Neuronal stem cell (in vitro differentiated cells): ENCODE results near the gene AVP.

ENCODE experiments used
- DNase-seq: peaks from one replicate; pipeline ENCODE4 v3.0.0-alpha.2; 2013; ENCODE audit warnings: low spot score
- H2AFZ ChIP-seq: one replicate; pipeline ENCODE4 v1.6.1; 2013; ENCODE audit warnings: mild to moderate bottlenecking, low read length, inconsistent platforms
- H2AK5ac ChIP-seq: 2 replicates; pipeline ENCODE4 v1.6.1; 2013; ENCODE audit warnings: low read depth, mild to moderate bottlenecking, inconsistent platforms, low read length, moderate library complexity, mixed read lengths
- H2BK120ac ChIP-seq: 2 replicates; pipeline ENCODE4 v1.6.1; 2013; ENCODE audit warnings: low read depth, mild to moderate bottlenecking, inconsistent platforms, low read length, moderate library complexity, mixed read lengths
- H2BK12ac ChIP-seq: one replicate; pipeline ENCODE4 v1.6.1; 2013; ENCODE audit warnings: low read length, inconsistent platforms
- H2BK15ac ChIP-seq: 2 replicates; pipeline ENCODE4 v1.6.1; 2013; ENCODE audit warnings: mild to moderate bottlenecking, low read length, inconsistent platforms, mixed read lengths
- H2BK5ac ChIP-seq: one replicate; pipeline ENCODE4 v1.6.1; 2013; ENCODE audit warnings: inconsistent platforms, mild to moderate bottlenecking, low read length, moderate library complexity
- H3K14ac ChIP-seq: one replicate; pipeline ENCODE4 v1.6.1; 2013; ENCODE audit warnings: low read length, inconsistent platforms
- H3K18ac ChIP-seq: 2 replicates; pipeline ENCODE4 v1.6.1; 2013; ENCODE audit warnings: low read length, inconsistent platforms
- H3K23ac ChIP-seq: 2 replicates; pipeline ENCODE4 v1.6.1; 2013; ENCODE audit warnings: low read depth, mild to moderate bottlenecking, mixed read lengths, low read length, inconsistent platforms; ENCODE audit not compliant: poor library complexity
- H3K27ac ChIP-seq: replicated peaks from 3 replicates; pipeline ENCODE4 v1.5.1; 2013; ENCODE audit warnings: low read length, inconsistent platforms
- H3K27me3 ChIP-seq, 3 experiments: 2 replicates each; pipeline ENCODE4 v1.6.1; 2013; ENCODE audit warnings: low read length in 3 of 3, mild to moderate bottlenecking in 2 of 3, inconsistent platforms in 1 of 3, low read depth in 1 of 3, mixed read lengths in 1 of 3, moderate library complexity in 1 of 3; ENCODE audit not compliant: control insufficient read depth in 3 of 3, insufficient read depth in 3 of 3
- H3K36me3 ChIP-seq, 2 donors: replicated peaks in 1 of 2; 2 replicates each; pipeline ENCODE4 v1.6.1; 2013; ENCODE audit warnings: low read length in 2 of 2; ENCODE audit not compliant: control insufficient read depth in 2 of 2, insufficient read depth in 2 of 2
- H3K4ac ChIP-seq: 2 replicates; pipeline ENCODE4 v1.6.1; 2013; ENCODE audit warnings: inconsistent platforms, mild to moderate bottlenecking, low read length, moderate library complexity
- H3K4me1 ChIP-seq, 2 donors: 1 replicate in 1 of 2; 2 replicates in 1 of 2; pipeline ENCODE4 v1.6.1; 2013; ENCODE audit warnings: low read length in 2 of 2, low read depth in 1 of 2; ENCODE audit not compliant: control insufficient read depth in 2 of 2, insufficient read depth in 1 of 2
- H3K4me2 ChIP-seq: one replicate; pipeline ENCODE4 v1.6.1; 2013; ENCODE audit warnings: mild to moderate bottlenecking, low read length, inconsistent platforms; ENCODE audit not compliant: insufficient read depth, poor library complexity, severe bottlenecking
- H3K4me3 ChIP-seq, 2 donors: 2 replicates each; pipeline ENCODE4 v1.5.1; 2013; ENCODE audit warnings: low read length in 2 of 2, mild to moderate bottlenecking in 2 of 2, inconsistent platforms in 1 of 2, moderate library complexity in 1 of 2
- H3K79me1 ChIP-seq: one replicate; pipeline ENCODE4 v1.6.1; 2013; ENCODE audit warnings: low read depth, mild to moderate bottlenecking, inconsistent platforms, low read length, moderate library complexity
- H3K9ac ChIP-seq: one replicate; pipeline ENCODE4 v1.6.1; 2013; ENCODE audit warnings: mild to moderate bottlenecking, low read depth, low read length, inconsistent platforms; ENCODE audit not compliant: poor library complexity
- H3K9me3 ChIP-seq, 2 donors: replicated peaks in 1 of 2; 2 replicates each; pipeline versions ENCODE3 to v1.6.1; 2013; ENCODE audit warnings: low read length in 2 of 2, mild to moderate bottlenecking in 2 of 2, inconsistent platforms in 1 of 2, low read depth in 1 of 2, mixed read lengths in 1 of 2, moderate library complexity in 1 of 2; ENCODE audit not compliant: control insufficient read depth in 2 of 2, insufficient read depth in 1 of 2
- H4K8ac ChIP-seq: one replicate; pipeline ENCODE4 v1.6.1; 2013; ENCODE audit warnings: low read depth, mild to moderate bottlenecking, inconsistent platforms, low read length, moderate library complexity
- H4K91ac ChIP-seq: one replicate; pipeline ENCODE4 v1.6.1; 2013; ENCODE audit warnings: low read length, low read depth, mild to moderate bottlenecking, inconsistent platforms; ENCODE audit not compliant: poor library complexity
- WGBS, 2 donors: extraction: QIAGEN DNeasy Blood & Tissue Kit; methylation state at CpG; one replicate each; pipeline ENCODE4 v1.1.7; 2013; ENCODE audit warnings: missing lambda C conversion rate in 2 of 2, mixed read lengths in 1 of 2; ENCODE audit not compliant: insufficient read length in 2 of 2, insufficient replicate concordance in 1 of 2; ENCODE audit errors: extremely low coverage in 2 of 2; 5-methylcytosine and 5-hydroxymethylcytosine counted together

AVP gene

DNA sequence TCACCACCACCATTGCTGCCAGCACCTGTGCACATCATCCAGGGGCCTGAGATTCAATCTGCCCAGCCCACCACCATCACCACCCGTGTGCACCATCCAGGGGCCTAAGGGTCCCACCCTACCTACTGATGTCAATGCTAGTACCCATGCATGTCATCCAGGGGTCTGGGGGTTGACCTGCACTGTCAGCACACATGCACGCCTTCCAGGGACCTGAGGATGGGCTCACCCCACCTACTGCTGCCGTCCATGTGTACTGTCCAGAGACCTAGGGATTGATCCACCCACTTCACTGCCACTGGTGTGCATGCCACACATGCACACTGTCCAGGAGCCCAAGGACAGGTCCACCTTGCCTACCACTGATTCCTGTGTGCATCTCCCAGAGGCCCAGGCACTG is 25.0 kb downstream of the AVP start:
- Histone ChIP-seq H3K27me3 (no peaks in the 10 kb centered on the region), H4K91ac (no peak overlapping the region), H3K9me3 (no peaks in the 10 kb centered on the region), H2BK12ac (peak overlapping the region; percentile 84), H3K14ac (peak overlapping the region; percentile 31), H3K4ac (no peak overlapping the region), H3K36me3 (no peaks in the 10 kb centered on the region), H2AFZ (no peak overlapping the region), H2BK15ac (no peak overlapping the region), H2BK120ac (no peak overlapping the region), H3K27ac (no peak overlapping the region), H3K9ac (no peak overlapping the region), H3K4me3 (peak overlapping the region in 1 of 2 donors; percentile 44), H3K4me1 (no peaks in the 10 kb centered on the region), H3K4me2 (no peak overlapping the region), H3K23ac (no peak overlapping the region), H2AK5ac (peak overlapping the region; percentile 32), H2BK5ac (no peak overlapping the region), H4K8ac (no peak overlapping the region), H3K18ac (peak overlapping the region; percentile 64), H3K79me1 (no peaks in the 10 kb centered on the region)
- no CpG with 5 or more reads among the region's 3 CpGs for WGBS, 2 donors
- no peak for DNase-seq

DNA sequence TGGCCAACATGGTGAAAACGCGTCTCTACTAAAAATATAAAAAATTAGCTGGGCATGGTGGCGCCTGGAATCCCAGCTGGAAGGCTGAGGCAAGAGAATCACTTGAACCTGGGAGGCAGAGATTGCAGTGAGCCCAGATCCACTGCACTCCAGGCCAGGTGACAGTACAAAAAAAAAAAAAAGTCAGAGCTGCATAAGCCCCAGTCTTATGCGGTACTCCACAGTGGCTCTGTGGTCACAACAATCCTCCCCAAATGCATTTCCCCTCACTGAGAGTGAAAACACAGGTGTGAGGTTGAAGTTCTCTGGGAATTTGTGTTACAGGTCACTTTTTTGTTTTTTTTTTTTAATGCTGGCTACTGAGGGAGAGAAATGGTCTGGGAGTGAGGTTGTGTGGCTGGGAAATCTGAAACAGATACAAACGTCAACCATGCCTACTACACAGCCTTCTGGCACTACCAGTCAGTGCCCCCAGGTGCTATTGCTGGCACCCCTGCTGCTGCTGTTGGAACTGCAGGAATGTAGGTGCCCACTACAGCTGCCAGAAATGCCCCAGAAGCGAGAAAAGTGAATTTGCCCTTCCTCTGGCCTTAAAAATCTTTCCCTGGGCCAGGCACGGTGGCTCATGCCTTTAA is 33.0 kb downstream of the AVP start:
- Histone ChIP-seq H2BK12ac (no peak overlapping the region), H2BK5ac (no peak overlapping the region), H2AFZ (no peak overlapping the region), H4K8ac (no peak overlapping the region), H3K23ac (no peak overlapping the region), H4K91ac (no peak overlapping the region), H3K4me2 (no peak overlapping the region), H3K36me3 (peaks cover 19 to 33% of the 10 kb centered on the region in 2 donors), H3K27me3 (no peaks in the 10 kb centered on the region), H3K14ac (no peak overlapping the region), H3K9me3 (no peaks in the 10 kb centered on the region), H3K79me1 (peaks cover 2% of the 10 kb centered on the region), H2BK120ac (no peak overlapping the region), H3K27ac (no peak overlapping the region), H3K18ac (no peak overlapping the region), H3K4me3 (no peak overlapping the region), H2AK5ac (no peak overlapping the region), H2BK15ac (no peak overlapping the region), H3K4ac (no peak overlapping the region), H3K9ac (peak overlapping the region; percentile 4), H3K4me1 (peaks cover 0 to 3% of the 10 kb centered on the region in 2 donors)
- WGBS, 2 donors, result no CpG with 5 or more reads among the region's 7 CpGs
- no peak for DNase-seq

- Histone ChIP-seq H3K27me3 (no peaks in the 10 kb centered on the region), H3K14ac (no peak overlapping the region), H4K91ac (no peak overlapping the region), H3K4me1 (peaks cover 6% of the 10 kb centered on the region in 2 donors), H2AK5ac (no peak overlapping the region), H3K23ac (no peak overlapping the region), H3K27ac (no peak overlapping the region), H4K8ac (no peak overlapping the region), H3K18ac (no peak overlapping the region), H3K36me3 (peaks cover 19 to 33% of the 10 kb centered on the region in 2 donors), H3K79me1 (peaks cover 3% of the 10 kb centered on the region), H3K4me2 (no peak overlapping the region), H2BK120ac (no peak overlapping the region), H2AFZ (no peak overlapping the region), H2BK15ac (no peak overlapping the region), H3K9me3 (no peaks in the 10 kb centered on the region), H3K4me3 (peak overlapping the region; percentile 11 to 17), H3K4ac (no peak overlapping the region), H3K9ac (no peak overlapping the region), H2BK5ac (no peak overlapping the region), H2BK12ac (no peak overlapping the region)
- WGBS, 2 donors, result no CpG with 5 or more reads among the region's 14 CpGs
- no peak for DNase-seq
These were observed 36.8 kb downstream of the AVP start for GRCh38 chr20:3047486-3048419.
